Measurements from ENCODE around the gene RMI2.

GRCh38 chr16:11395008-11395948 lies 50.0 kb downstream of the RMI2 start:
- no peak for TF ChIP-seq ZFP3 (CRISPR knock-in tag; IDR thresholded peaks at IDR 0.05)
- TF ChIP-seq, protein P1, sequence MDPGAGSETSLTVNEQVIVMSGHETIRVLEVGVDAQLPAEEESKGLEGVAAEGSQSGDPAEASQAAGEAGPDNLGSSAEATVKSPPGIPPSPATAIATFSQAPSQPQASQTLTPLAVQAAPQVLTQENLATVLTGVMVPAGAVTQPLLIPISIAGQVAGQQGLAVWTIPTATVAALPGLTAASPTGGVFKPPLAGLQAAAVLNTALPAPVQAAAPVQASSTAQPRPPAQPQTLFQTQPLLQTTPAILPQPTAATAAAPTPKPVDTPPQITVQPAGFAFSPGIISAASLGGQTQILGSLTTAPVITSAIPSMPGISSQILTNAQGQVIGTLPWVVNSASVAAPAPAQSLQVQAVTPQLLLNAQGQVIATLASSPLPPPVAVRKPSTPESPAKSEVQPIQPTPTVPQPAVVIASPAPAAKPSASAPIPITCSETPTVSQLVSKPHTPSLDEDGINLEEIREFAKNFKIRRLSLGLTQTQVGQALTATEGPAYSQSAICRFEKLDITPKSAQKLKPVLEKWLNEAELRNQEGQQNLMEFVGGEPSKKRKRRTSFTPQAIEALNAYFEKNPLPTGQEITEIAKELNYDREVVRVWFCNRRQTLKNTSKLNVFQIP (CRISPR knock-in tag; IDR thresholded peaks at IDR 0.05; ENCODE audit: borderline replicate concordance, low read depth): no peak
- no peak for TF ChIP-seq ARNTL (CRISPR knock-in tag; IDR thresholded peaks at IDR 0.05; ENCODE audit: borderline replicate concordance, low read depth)
- no peak for TF ChIP-seq PPARA (CRISPR knock-in tag; IDR thresholded peaks at IDR 0.05; ENCODE audit: borderline replicate concordance)
- no peak for TF ChIP-seq PATZ1 (CRISPR knock-in tag; IDR thresholded peaks at IDR 0.05; ENCODE audit: borderline replicate concordance)
- no peak for TF ChIP-seq GLIS3 (CRISPR knock-in tag; IDR thresholded peaks at IDR 0.05)

All from SK-N-SH treated with all-trans-retinoic acid at 6 μM for 48 hours (cell line).